Activated CD4-positive, alpha-beta T cell treated with anti-CD3 and anti-CD28 coated beads for 1 hour (primary cell): Measurements from ENCODE around the gene DPAGT1.
A peak's percentile ranks its signal among the peaks of the same experiment; 100 is the strongest.
"Not testable (repeated sequence)": the region's sequence is repeated elsewhere in the genome, so short reads cannot be mapped to it uniquely, and the experiment has no call there.

ENCODE experiments used
- DNase-seq: peaks from one replicate; pipeline ENCODE4 v3.0.0-alpha.2; 2020

Gene DPAGT1

DNA sequence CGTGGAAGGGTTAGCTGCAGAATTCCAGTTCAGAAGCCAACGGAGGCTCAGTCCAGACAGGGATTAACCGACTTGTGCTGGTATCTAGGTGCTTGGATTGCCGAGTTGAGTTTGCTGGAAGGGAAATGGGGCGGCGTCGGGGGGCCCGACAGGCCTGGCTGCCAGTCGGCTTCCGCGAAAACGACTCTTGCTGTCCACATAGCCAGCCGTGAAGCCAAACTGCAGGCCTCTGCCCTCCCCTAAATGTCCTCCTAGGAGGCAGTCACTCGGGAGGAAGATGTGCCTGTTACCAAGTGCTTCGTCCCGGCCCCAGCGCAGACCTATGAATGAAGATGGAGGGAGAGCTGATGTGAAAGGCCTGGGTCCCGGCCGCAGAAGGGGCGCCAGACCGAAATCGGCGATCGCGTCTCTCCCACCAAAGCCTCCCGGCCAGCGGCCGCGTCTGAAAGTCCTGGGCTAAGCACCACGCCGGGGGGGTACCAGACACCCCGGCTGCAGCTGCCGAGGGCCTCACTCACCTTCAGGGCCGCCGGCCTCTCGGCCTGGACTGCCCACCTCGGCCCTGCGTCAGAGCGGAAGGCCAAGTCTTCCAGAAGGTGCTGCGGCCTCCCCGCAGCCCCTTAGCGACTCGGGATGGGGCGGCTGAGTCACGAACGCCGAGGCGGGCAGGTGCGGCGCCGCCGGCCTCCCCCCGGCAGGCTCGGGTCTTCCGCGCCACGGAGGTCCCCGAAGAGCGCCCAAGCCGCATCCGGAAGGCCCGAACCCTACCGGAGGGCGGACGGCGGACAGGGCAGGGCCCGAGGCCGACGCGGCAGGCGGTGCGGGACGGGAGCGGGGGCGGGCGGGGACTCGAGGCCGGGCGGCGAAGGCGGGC is 7.5 kb downstream of the DPAGT1 start:
- DNase-seq: peak; percentile 45

DNA sequence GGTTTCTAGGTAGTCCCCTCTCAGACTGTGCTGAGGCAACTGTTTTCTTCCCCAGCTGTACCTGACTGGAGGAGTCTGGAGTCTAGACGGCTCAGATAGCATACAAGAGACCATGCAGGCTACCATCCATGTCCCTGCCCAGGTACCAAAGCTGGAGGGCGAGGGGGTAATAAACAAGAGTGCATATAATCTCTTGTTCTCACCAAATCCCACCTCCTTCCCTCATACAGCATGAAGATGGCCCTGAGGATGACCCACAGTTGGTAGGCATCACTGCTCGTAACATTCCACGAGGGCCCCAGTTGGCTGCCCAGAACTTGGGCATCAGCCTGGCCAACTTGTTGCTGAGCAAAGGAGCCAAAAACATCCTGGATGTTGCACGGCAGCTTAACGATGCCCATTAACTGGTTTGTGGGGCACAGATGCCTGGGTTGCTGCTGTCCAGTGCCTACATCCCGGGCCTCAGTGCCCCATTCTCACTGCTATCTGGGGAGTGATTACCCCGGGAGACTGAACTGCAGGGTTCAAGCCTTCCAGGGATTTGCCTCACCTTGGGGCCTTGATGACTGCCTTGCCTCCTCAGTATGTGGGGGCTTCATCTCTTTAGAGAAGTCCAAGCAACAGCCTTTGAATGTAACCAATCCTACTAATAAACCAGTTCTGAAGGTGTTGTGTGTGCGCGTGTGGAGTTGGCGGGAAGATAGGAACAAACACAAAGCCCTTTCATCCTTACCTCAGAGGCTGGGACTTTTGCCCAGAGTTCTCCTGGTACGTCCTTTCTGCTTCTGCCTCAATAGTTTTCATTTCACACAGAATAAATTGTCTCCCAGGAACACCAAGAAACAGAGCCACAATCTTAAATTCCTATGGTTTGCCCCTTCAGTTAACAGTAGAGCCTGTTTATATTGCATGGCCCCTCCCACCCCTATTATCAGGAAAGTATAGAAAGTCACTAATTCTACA is 8.5 kb downstream of the DPAGT1 start:
- no peak for DNase-seq

- DNase-seq: no peak
Measured at GRCh38 chr11:119091966-119092879, 9.4 kb downstream of the DPAGT1 start.

- no peak for DNase-seq
Measured at GRCh38 chr11:119091178-119091577, 10.5 kb downstream of the DPAGT1 start.

- no peak for DNase-seq
Measured at GRCh38 chr11:119089319-119089718, 12.3 kb downstream of the DPAGT1 start.

DNA sequence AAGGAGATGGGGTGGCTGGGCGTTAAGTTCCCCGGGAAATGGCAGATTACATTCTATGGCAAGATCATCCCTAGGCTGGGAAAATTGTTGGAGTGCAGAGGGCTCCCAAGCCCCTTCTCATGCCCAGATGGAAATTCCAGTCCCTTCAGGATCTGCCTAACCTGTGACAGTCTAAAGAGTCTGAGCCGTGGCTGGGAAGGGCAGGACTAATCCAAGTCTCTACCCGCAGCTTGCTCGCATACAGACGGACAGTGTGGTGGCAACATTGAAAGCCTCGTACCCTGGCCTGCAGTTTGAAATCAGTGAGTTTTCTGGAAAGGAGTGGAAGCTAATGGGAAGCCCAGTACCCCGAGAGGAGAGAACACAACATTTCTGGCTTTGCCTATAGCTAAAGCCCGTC is 13.2 kb downstream of the DPAGT1 start:
- no peak for DNase-seq

GRCh38 chr11:119087747-119088241 is 13.9 kb downstream of the DPAGT1 start:
- no peak for DNase-seq

- no peak for DNase-seq
Measured at GRCh38 chr11:119087123-119087522, 14.5 kb downstream of the DPAGT1 start.

GRCh38 chr11:119085437-119085847 is 16.2 kb downstream of the DPAGT1 start:
- peak; percentile 31 for DNase-seq

- DNase-seq: peak; percentile 86
Measured at GRCh38 chr11:119084663-119085436, 16.8 kb downstream of the DPAGT1 start, which contains the start of gene HMBS. Gene HMBS (plus strand): TSS chr11:119084881. CDS start chr11:119085034, 153 bp downstream.

- no peak for DNase-seq
Measured at GRCh38 chr11:119081682-119082260, 19.9 kb downstream of the DPAGT1 start.

- no peak for DNase-seq
Measured at GRCh38 chr11:119078675-119079420, 22.8 kb downstream of the DPAGT1 start.

GRCh38 chr11:119077839-119078238 is 23.8 kb downstream of the DPAGT1 start:
- DNase-seq: no peak

DNA sequence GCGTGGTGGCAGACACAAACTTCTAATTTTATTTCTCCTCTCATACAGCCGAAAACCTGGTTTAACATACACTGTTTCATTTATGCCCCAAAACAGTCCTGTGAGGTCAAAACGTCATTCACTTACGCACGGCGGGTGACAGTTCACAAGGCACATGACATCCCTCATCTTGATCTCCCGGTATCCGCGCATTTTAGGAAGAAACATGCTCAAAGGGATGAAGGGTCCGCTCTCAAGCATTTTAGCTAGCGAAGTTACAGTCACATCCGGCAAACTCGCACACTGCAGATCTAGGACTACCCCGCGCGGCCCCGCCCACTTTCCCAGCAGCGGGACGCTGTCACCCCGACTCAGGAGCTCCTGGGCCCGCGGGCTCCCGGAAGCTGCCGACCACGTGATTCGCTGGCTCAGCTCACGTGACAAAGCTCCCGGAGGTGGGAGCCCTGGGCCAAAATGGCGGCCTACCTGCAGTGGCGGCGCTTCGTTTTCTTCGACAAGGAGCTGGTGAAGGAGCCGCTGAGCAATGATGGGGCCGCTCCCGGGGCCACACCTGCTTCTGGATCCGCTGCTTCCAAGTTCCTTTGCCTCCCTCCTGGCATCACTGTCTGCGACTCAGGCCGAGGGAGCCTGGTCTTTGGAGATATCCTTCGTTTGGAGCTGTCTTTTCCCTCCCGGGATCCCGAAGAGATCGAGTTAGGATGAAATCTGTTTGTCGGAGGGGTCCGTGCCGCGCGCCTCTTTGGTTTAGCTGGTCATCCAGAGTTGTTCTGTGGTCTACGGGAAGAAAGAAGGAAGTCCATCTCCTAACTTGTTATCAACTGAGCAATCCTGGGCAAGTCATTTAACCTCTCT is 34.1 kb downstream of the DPAGT1 start, which contains the start of gene VPS11:
TSS of gene VPS11 (plus strand) at position 448 of the 852 bp plus-strand sequence. CDS start at position 454, 6 bp downstream.
- peak; percentile 96 for DNase-seq

DNA sequence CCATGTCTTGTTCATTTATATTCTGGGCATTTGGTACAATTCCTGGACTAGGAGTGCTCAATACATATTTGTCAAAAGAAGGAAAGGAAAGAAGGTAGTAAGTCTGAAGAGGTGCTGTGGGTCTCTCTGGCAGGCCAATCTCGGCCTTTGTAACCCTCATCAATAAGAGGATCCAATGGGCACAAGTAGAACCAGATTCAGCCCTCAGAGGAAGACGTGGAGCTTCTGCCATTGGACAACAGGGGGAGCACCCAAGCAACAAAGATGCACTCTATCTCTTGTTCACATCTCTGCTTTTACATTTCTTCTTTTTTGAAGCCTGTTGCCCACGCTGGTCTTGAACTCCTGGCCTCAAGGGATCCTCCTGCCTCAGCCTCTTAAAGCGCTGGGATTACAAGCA is 36.3 kb downstream of the DPAGT1 start:
- peak; percentile 19 for DNase-seq

- no peak for DNase-seq
Measured at GRCh38 chr11:119062779-119063178, 38.9 kb downstream of the DPAGT1 start.

DNA sequence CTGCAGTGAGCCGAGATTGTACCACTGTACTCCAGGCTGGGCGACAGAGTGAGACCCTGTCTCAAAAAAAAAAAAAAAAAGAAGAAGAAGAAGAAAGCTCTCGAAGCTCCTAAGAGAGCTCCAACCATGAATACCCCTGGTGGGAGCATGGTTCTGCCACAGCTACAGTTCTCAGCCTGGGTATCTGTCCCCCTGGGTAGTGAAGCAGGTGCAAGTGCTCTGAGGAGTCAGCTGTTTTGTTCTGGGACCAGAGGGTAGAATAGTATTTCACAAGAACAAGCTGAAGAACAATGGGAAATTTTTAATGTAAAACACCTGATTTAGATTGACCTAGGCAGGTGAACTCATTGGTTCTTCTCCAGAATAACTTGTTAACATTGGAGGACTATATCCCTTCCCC is 40.4 kb downstream of the DPAGT1 start:
- no peak for DNase-seq

GRCh38 chr11:119059128-119059527 is 42.5 kb downstream of the DPAGT1 start:
- not testable (repeated sequence) for DNase-seq
